ENCODE measurements around the gene NSMCE1.
A peak's percentile ranks its signal among the peaks of the same experiment; 100 is the strongest.

The NSMCE1 gene

DNA sequence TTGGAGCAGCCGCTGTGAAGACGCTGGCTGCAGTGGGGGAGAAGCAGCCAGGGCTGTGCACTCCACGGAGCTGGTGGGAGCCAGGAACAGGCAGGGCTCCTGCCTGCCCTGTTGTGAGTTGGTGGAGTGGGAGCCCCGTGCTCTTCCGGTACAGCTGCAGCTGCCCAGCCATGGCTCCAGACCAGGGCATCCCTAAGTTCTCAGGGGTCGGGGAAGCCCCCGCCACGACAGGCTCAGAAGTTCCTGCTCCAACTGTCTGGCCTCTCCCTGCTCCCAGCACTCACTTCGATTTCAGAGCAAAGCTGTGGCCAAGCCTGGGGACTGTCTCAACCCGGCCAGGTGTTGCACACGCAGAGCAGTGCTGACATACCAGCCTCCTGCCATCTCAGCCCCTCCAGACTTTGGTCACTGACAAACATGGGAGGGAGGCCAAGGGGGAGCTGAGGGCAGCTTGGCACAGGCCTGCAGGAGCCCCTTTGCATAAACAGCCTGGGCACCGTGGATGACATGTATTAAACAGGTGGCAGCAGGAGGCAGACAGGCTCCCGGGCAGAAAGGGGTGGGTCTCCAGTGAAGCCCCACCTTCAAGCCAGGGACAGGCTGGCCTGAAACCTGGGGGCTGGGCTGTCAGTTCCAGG, 79.1 kb downstream of the NSMCE1 start:
- DNase-seq: no peak

DNA sequence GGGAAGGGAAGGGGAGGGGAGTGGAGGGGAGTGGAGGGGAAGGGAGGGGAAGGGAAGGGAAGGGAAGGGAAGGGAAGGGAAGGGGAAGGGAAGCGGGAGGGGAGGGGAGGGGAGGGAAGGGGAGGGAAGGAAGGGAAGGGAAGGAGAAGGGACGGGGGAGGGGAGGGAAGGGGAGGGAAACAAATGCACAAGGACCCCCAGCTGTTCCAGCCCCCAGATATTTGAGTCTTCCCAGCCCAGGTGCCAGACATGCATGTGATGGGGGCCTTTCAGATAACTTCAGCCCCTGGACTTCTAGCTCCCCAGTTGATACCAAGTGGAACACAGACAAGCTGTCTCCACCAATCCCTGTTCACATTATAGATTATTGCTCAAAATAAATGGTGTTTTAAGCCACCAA, 79.9 kb downstream of the NSMCE1 start:
- no peak for DNase-seq

DNA sequence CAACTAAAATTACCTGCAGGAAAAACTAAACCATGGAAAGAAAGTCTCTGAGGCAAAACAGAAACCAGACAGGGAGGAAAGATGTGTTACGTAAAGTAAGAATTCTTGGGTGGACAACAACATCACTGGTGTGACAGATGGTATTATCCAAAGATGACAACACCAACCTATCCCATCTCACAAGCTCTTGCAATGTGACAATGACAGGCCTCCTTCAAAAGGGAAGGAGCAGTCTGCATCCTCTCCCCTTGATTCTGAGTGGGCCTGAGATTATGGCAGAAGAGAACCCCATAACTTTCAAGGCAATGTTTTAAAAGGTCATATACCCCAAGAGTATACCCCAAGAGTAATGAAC, 82.8 kb downstream of the NSMCE1 start:
- DNase-seq: no peak

DNA sequence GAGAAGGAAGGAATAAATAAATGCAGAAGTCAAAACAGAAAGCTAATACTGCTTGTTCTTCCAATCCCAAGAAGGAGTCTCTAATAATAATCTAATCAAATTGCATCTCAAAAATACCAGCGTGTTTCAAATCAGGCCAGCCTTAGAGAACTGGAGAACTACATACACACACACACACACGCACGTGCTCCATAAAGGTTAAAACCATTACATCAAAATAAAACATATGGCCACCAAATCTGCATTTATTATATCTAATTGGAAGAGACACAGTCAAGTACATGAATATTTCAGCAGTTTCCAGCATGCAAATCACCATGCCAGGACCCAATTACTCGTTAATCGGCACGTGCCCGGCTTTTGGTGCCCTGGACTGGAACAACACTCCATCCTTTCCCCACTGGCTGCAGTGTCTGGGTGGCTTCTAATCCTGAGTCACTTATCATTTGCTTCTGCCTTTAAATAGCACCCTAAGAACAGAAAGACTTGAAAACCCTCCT, 85.6 kb downstream of the NSMCE1 start:
- no peak for DNase-seq

DNA sequence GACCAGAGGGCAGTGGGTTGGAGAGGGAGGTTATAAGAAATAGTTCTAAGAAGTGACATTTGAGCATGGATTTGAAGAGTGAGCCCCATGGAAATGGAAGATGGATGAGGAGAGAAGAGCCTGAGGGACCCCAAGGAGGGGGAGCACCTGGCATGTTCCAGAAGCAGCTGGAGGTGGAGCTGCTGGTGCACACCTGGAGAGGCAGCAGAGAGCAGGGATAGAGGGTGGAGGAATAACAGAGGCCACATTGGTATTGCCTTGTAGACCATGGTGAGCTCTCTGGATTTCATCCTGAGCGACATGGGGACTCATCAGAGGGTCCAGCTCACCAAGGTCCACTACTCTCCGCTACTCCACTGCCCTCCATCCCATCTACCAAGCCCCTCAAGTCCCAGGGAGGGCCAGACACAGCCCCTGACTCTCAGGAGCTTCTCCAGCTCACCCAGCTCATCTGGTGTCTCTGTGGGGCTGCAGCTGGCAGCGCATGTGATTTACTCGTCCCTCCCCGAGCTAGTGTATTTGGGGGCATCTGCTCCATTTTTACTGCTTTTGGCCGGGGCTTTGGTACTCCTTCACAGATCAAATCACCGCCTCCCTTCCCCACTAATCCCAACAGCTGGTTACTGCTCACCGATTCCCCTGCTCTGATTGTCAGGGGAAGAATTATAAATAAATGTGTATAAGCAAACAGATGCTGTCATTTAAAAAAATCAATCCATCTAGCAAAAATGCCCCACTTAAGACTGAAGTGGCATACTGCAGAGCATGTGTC, 87.4 kb downstream of the NSMCE1 start:
- DNase-seq: no peak

DNA sequence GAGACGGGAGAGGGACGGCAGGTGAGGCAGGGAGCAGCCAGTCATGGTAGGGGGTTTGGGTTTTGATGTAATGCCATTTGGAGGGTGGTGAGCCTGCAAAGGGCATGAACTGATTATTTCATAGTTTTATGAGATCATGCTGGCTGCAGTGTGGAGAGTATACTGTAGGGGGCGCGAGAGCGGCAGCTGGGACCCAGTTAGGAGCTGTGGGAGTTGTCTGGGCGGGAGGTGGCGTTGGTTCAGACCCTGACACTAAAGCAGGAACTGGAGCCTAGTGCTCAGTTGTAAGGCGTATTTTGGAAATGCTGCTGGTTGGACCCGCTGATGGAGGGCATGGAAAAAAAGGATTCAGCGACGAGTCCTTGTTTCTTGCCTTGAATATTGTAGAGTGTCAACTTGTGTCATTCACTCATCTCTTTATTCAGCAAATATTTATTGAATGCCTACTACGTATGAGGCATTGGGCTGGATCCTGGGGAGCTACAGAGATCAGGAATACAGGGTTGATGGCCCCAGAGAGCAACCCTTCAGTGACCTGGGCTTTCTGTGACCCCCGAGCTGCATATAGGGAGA, 89.0 kb downstream of the NSMCE1 start:
- DNase-seq: peak; percentile 80

DNA sequence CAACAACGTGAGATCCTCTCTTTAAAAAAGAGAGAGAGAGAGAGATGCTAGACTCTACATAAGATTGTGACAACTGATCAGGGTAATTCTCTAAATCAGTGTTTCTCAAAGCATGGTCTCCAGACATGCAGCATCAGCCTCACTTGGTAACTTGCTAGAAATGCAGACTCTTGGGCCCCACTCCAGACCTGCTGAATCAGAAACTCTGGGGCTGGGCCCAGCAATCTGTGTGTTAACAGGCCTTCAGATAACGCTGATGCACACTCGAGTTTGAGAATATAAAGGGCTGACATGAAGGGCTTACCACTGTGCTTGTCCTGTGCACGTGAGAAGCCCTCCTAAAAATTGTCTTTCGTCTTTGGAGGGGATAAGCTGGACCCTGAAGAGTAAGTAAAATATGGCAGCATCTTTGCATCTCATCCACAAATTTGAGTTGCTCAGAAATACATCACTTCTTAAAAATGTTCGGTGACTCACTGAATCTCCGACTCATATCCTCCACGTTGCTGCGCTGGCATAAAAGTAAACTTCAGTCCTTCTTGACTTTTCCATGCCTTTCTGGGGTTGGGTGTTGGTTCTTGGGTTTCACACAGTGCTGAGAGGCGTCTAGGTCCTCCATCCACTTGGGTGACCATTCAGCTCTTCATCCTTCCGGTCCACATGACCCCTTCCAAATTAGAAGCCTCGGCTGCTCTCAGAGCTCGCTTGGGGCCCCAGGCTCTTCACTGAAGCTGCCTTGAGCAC, 91.4 kb downstream of the NSMCE1 start:
- DNase-seq: no peak

DNA sequence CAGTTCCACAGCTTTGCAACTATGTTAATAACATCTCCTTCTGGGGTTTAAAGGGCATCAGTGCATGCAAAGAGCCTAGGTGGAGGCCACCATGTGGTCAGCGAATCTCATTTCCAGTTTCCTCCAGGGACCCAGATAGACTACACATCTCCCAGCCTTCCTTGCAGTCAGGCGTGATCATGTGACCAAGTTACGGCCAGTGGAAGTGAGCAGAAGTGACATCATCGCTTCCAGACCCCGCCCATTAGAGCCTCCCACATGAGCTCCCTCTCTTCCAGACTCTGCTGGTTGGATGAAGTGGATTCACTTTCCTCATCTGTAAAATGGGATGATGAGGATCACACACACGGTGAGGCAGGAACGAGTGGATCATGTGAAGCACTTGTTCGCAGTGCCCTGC, 92.7 kb downstream of the NSMCE1 start:
- no peak for DNase-seq
